CD4-positive, alpha-beta T cell (primary cell): ENCODE results near the gene PTPRM. TPM values are rescaled to one million over a fixed set of nuclear protein-coding genes. Genes with fewer than 3 reads are reported as not detected.

Source experiments
- ATAC-seq: fragments of 200-7000 bp; cut with Tn5 transposase; one replicate; pipeline ENCODE4 v1.10.0; 2022; ENCODE audit warnings: mild to moderate bottlenecking; ENCODE audit not compliant: poor library complexity
- CTCF ChIA-PET: fragments of 350-600 bp; sonication (Branson Sonifier 250); formaldehyde crosslinking; loops from one replicate; lab custom pipeline; 2021; ENCODE audit warnings: antibody characterized with exemption, inconsistent platforms; lab: Charles Lee
- POLR2A ChIA-PET: fragments of 350-600 bp; sonication (Branson Sonifier 250); formaldehyde crosslinking; loops from one replicate; lab custom pipeline; 2021; ENCODE audit warnings: antibody characterized with exemption, inconsistent platforms; lab: Charles Lee
- DNase-seq, 14 experiments: peaks; one replicate each; pipeline ENCODE4 v3.0.0-alpha.2; 2013 to 2020; ENCODE audit warnings: mixed read lengths in 2 of 14
- H3K27ac ChIP-seq, 2 donors: one replicate each; pipeline versions ENCODE4 v1.5.1 to v1.7.0; 2013; ENCODE audit warnings: low read length in 2 of 2, low read depth in 1 of 2, mild to moderate bottlenecking in 1 of 2
- H3K27me3 ChIP-seq, 2 experiments: 1 replicate in 1 of 2; 2 replicates in 1 of 2; pipeline versions ENCODE4 v1.6.1 to v1.7.0; 2013; ENCODE audit warnings: low read length in 2 of 2, control low read depth in 1 of 2, mild to moderate bottlenecking in 1 of 2, moderate library complexity in 1 of 2; ENCODE audit not compliant: insufficient read depth in 2 of 2, control insufficient read depth in 1 of 2
- H3K36me3 ChIP-seq: one replicate; pipeline ENCODE4 v1.6.1; 2013; ENCODE audit warnings: low read length, control low read depth; ENCODE audit not compliant: insufficient read depth
- H3K4me1 ChIP-seq: one replicate; pipeline ENCODE4 v1.6.1; 2013; ENCODE audit warnings: low read length, control low read depth; ENCODE audit not compliant: insufficient read depth
- H3K4me3 ChIP-seq: one replicate; pipeline ENCODE4 v1.5.1; 2013; ENCODE audit warnings: mild to moderate bottlenecking, low read length, moderate library complexity
- H3K9me3 ChIP-seq, 2 experiments: 1 replicate in 1 of 2; 2 replicates in 1 of 2; pipeline versions ENCODE4 v1.6.1 to v1.7.0; 2013; ENCODE audit warnings: low read length in 2 of 2, mild to moderate bottlenecking in 2 of 2, control low read depth in 1 of 2, moderate library complexity in 1 of 2; ENCODE audit not compliant: control insufficient read depth in 1 of 2, insufficient read depth in 1 of 2
- H3K27ac Mint-ChIP-seq: one replicate; pipeline ENCODE4 v1.8.0; 2020; ENCODE audit warnings: mixed read lengths
- H3K27me3 Mint-ChIP-seq: one replicate; pipeline ENCODE4 v1.8.0; 2021; ENCODE audit warnings: mixed read lengths
- H3K36me3 Mint-ChIP-seq: one replicate; pipeline ENCODE4 v1.8.0; 2021; ENCODE audit warnings: low read depth, mixed read lengths
- H3K4me1 Mint-ChIP-seq: one replicate; pipeline ENCODE4 v1.8.0; 2021; ENCODE audit warnings: low read depth, mixed read lengths
- H3K4me3 Mint-ChIP-seq: one replicate; pipeline ENCODE4 v1.8.0; 2020; ENCODE audit warnings: mild to moderate bottlenecking, mixed read lengths
- H3K9me3 Mint-ChIP-seq: one replicate; pipeline ENCODE4 v1.8.0; 2020; ENCODE audit warnings: mixed read lengths
- intact Hi-C, 2 experiments: fragments of 100-400 bp; cut with DNase I in 1 of 2; cut with micrococcal nuclease in 1 of 2; formaldehyde crosslinking; loops; one replicate each; pipeline versions ENCODE4 v1.15.1 to v1.9.0; 2023 to 2025; cut with DNase I, micrococcal nuclease
- total RNA-seq, 174 experiments: library from RNA in 2 of 174; stranded (reverse) in 2 of 174; gene quantifications; one replicate each; pipeline ENCODE4 v1.2.3 and lab custom pipeline; 2021 to 2026
- TF ChIP-seq, protein P1 (sequence below): fragments of 200-600 bp; IDR thresholded peaks from one replicate; pipeline ENCODE4 v1.8.0; 2022; ENCODE audit warnings: antibody characterized with exemption, mild to moderate bottlenecking

Gene PTPRM
- total RNA-seq, 2 experiments from 2014 or later = 21.7 to 21.9 TPM

DNA sequence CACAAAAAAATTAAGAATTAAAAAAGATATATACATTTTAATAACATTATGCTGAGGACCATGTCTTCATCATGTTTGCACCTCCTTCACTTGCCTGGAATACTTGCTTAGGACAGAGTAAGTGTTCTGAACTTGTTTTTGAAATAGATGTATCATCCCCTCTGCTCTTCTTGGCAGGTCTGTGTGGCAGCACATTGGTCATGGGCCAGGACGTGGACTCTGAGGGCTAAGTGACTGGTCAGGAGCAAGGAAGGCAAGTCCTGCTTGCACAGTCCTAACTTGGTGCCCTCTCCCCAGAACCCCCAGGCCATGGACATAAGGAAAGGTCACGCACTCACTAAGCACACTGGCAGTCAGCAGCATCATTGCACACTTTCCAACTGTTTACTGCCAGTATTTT lies 95.8 kb downstream of the PTPRM start:
- H3K27me3 Mint-ChIP-seq = no peaks in the 10 kb centered on the region
- no peak overlapping the region for H3K4me3 ChIP-seq
- no peak overlapping the region for H3K4me3 Mint-ChIP-seq
- no peaks in the 10 kb centered on the region for H3K4me1 Mint-ChIP-seq
- no peak overlapping the region for H3K27ac Mint-ChIP-seq
- ATAC-seq = no peak
- POLR2A ChIA-PET = no interaction called here
- H3K27me3 ChIP-seq = no peaks in the 10 kb centered on the region
- no peak overlapping the region for H3K27ac ChIP-seq
- H3K4me1 ChIP-seq = no peaks in the 10 kb centered on the region
- H3K9me3 Mint-ChIP-seq = no peaks in the 10 kb centered on the region
- peaks cover 0 to 11% of the 10 kb centered on the region in 2 experiments for H3K9me3 ChIP-seq
- intact Hi-C loops = no loop called here
- H3K36me3 ChIP-seq = no peaks in the 10 kb centered on the region
- CTCF ChIA-PET = no interaction called here
- TF ChIP-seq, protein P1, sequence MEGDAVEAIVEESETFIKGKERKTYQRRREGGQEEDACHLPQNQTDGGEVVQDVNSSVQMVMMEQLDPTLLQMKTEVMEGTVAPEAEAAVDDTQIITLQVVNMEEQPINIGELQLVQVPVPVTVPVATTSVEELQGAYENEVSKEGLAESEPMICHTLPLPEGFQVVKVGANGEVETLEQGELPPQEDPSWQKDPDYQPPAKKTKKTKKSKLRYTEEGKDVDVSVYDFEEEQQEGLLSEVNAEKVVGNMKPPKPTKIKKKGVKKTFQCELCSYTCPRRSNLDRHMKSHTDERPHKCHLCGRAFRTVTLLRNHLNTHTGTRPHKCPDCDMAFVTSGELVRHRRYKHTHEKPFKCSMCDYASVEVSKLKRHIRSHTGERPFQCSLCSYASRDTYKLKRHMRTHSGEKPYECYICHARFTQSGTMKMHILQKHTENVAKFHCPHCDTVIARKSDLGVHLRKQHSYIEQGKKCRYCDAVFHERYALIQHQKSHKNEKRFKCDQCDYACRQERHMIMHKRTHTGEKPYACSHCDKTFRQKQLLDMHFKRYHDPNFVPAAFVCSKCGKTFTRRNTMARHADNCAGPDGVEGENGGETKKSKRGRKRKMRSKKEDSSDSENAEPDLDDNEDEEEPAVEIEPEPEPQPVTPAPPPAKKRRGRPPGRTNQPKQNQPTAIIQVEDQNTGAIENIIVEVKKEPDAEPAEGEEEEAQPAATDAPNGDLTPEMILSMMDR = no peak
- no peaks in the 10 kb centered on the region for H3K36me3 Mint-ChIP-seq
- DNase-seq = no peak

DNA sequence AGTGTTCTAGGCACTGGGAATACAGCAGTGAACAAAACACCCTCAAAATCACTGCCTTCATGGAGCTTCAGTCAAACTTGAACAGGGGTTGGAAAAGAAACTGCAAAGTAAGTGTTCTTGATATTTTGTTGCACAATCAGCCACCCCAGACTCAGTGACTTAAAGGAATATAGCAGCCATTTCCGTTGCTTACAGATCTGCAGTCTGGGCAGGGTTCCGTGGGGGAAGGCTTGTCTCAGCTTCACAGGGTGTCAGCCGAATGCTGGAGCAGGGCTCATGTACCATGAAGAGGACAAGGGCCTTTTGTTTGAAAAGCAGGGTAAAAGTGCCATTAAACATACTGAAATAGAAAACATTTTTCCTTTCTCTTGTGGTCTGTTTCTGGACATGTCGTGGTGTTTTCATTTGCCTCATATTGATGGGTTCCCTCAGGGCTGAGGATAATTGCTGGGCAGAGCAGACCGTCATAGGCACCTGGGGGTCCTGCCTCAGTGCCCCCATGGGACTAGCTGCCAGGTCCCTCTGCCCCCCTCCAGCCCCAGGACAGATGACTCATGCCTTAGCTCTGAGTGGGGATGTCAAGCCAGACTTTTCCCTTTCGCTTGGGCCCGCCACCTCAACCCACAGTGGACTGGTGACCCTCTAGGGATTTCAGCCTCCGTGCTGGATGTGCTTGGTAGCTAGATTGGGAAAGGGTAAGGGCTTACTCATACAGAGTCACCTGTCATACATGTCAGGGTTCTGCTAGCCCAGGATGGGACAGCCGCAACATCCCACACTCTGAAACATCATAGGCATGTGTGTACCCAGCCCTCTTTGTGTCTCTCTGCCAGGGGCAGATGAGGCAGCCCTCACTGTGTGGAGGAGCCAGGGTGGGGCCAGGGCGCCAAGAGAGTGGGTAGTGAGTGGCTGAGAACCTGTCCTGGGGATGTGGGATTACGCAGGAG lies 96.5 kb downstream of the PTPRM start:
- Mint-ChIP-seq H3K27me3 (no peaks in the 10 kb centered on the region), H3K27ac (no peak overlapping the region), H3K4me1 (no peaks in the 10 kb centered on the region), H3K4me3 (no peak overlapping the region), H3K36me3 (no peaks in the 10 kb centered on the region), H3K9me3 (no peaks in the 10 kb centered on the region)
- POLR2A ChIA-PET = no interaction called here
- Histone ChIP-seq H3K36me3 (no peaks in the 10 kb centered on the region), H3K9me3 (peaks cover 0 to 15% of the 10 kb centered on the region in 2 experiments), H3K27ac (no peak overlapping the region), H3K27me3 (no peaks in the 10 kb centered on the region), H3K4me3 (no peak overlapping the region), H3K4me1 (no peaks in the 10 kb centered on the region)
- DNase-seq = no peak
- TF ChIP-seq, protein P1 = no peak
- intact Hi-C loops = no loop called here
- CTCF ChIA-PET = no interaction called here
- ATAC-seq = no peak

DNA sequence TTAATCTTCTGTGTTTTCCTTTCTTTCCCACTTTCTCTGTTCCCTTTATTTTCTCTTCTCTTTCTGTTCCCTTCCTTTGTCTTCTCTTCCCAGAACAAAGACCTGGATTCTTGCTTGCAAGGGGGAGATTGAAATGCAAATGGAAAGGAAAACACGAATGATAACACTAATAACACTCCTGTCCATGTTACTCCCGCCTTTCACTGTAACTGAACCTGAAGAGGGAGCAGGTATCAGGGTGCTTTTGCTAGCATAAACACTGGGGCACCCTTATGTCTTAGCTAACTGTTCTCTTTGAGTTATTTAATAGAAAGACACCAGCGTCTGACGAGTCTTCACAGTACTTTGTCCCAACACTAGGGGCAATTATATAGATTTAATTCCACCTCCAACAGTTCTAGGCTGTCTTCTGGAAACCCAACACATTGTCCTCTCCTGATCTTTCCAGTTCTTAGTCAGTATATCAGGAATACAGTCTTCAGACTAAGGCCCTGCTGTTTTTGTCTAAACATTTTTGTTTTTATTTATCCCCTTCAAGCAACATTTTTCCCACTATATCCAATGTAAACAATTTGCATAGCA lies 99.2 kb downstream of the PTPRM start:
- Mint-ChIP-seq H3K9me3 (no peaks in the 10 kb centered on the region), H3K4me1 (no peaks in the 10 kb centered on the region), H3K36me3 (no peaks in the 10 kb centered on the region), H3K27ac (no peak overlapping the region), H3K27me3 (no peaks in the 10 kb centered on the region), H3K4me3 (no peak overlapping the region)
- H3K4me1 ChIP-seq = no peaks in the 10 kb centered on the region
- no peak for ATAC-seq
- H3K9me3 ChIP-seq = peaks cover 0 to 15% of the 10 kb centered on the region in 2 experiments
- intact Hi-C loops = no loop called here
- POLR2A ChIA-PET = no interaction called here
- TF ChIP-seq, protein P1 = no peak
- no peak overlapping the region for H3K4me3 ChIP-seq
- no peaks in the 10 kb centered on the region for H3K27me3 ChIP-seq
- CTCF ChIA-PET = no interaction called here
- no peak overlapping the region for H3K27ac ChIP-seq
- DNase-seq = no peak
- H3K36me3 ChIP-seq = no peaks in the 10 kb centered on the region
